Panc1 (cell line): ENCODE measurements around the gene MMAB. TPM values are rescaled to one million over a fixed set of nuclear protein-coding genes. Genes with fewer than 3 reads are reported as not detected.

Source experiments
- ATAC-seq: fragments of 200-7000 bp; cut with Tn5 transposase; 2 replicates; pipeline ENCODE4 v1.9.1; 2020; ENCODE audit warnings: mild to moderate bottlenecking, moderate library complexity
- BruUV-seq: library from RNA; stranded (reverse); fragments of 400-500 nt; replicated peaks from 2 replicates; lab custom pipeline; 2021; lab: Mats Ljungman, UMichigan
- CTCF ChIA-PET: fragments of 300-600 bp; sonication (Branson Sonifier 250); formaldehyde crosslinking; loops from one replicate; lab custom pipeline; 2022; ENCODE audit warnings: antibody characterized with exemption; lab: Charles Lee
- POLR2A ChIA-PET: fragments of 300-600 bp; sonication (Branson Sonifier 250); formaldehyde crosslinking; loops from one replicate; lab custom pipeline; 2022; ENCODE audit warnings: antibody characterized with exemption; lab: Charles Lee
- DNase-seq: peaks from one replicate; pipeline ENCODE4 v3.0.0-alpha.2; 2010; ENCODE audit warnings: low read depth, low spot score
- H3K27ac ChIP-seq: 2 replicates; pipeline ENCODE4 v1.5.1; 2011; ENCODE audit warnings: mild to moderate bottlenecking, low read length, inconsistent platforms
- H3K27me3 ChIP-seq: fragments of 200-500 bp; sonication (Bioruptor generic); 2 replicates; pipeline ENCODE4 v1.6.0; 2014; ENCODE audit warnings: low read length, inconsistent platforms; ENCODE audit not compliant: control insufficient read depth, insufficient read depth
- H3K36me3 ChIP-seq: fragments of 200-500 bp; sonication (Bioruptor generic); 2 replicates; pipeline ENCODE4 v1.5.1; 2014; ENCODE audit warnings: inconsistent platforms, mild to moderate bottlenecking, low read length, moderate library complexity; ENCODE audit not compliant: control insufficient read depth, insufficient read depth
- H3K4me1 ChIP-seq: 2 replicates; pipeline ENCODE4 v1.5.1; 2011; ENCODE audit warnings: inconsistent platforms, mild to moderate bottlenecking, low read length, moderate library complexity; ENCODE audit not compliant: control insufficient read depth, insufficient read depth
- H3K4me3 ChIP-seq, 2 experiments: 2 replicates each; pipeline ENCODE4 v1.5.1; 2011 to 2012; ENCODE audit warnings: low read depth in 2 of 2, low read length in 2 of 2, mild to moderate bottlenecking in 2 of 2, inconsistent platforms in 1 of 2, moderate library complexity in 1 of 2
- H3K9me3 ChIP-seq: fragments of 200-500 bp; sonication (Bioruptor generic); 2 replicates; pipeline ENCODE4 v1.5.1; 2014; ENCODE audit warnings: low read depth, mild to moderate bottlenecking, inconsistent platforms, low read length, moderate library complexity; ENCODE audit not compliant: control insufficient read depth, insufficient read depth
- POLR2AphosphoS5 ChIP-seq: IDR thresholded peaks from 2 replicates; pipeline ENCODE4 v1.6.1; 2012; ENCODE audit warnings: mild to moderate bottlenecking, low read depth, low read length, moderate library complexity
- SIN3A ChIP-seq: IDR thresholded peaks from 2 replicates; pipeline ENCODE4 v1.6.1; 2012; ENCODE audit warnings: low read depth, mild to moderate bottlenecking, low read length, moderate library complexity, borderline replicate concordance; ENCODE audit not compliant: insufficient read depth
- TCF7L2 ChIP-seq: IDR thresholded peaks from 2 replicates; pipeline ENCODE4 v1.6.1; 2011; ENCODE audit warnings: mild to moderate bottlenecking, low read depth, low read length, inconsistent platforms
- in situ Hi-C: cut with HindIII; loops from 2 replicates; pipeline ENCODE4 v1.10.0; 2016; ENCODE audit warnings: low sequenced_read_pairs, low pct_unique_long_range_greater_than_20kb
- intact Hi-C: fragments of 100-400 bp; cut with micrococcal nuclease; formaldehyde crosslinking; loops from one replicate; pipeline ENCODE4 v1.10.0; 2022; ENCODE audit not compliant: unreplicated experiment
- total RNA-seq: library from RNA; stranded (reverse); gene quantifications from one replicate; pipeline ENCODE4 v1.2.1, GENCODE V29; 2021; ENCODE audit not compliant: unreplicated experiment
- TF ChIP-seq, protein P1 (sequence below), 2 experiments: IDR thresholded peaks; 2 replicates each; pipeline ENCODE4 v1.6.1; 2011 to 2012; ENCODE audit warnings: low read depth in 2 of 2, control low read depth in 1 of 2, low read length in 1 of 2, mild to moderate bottlenecking in 1 of 2, moderate library complexity in 1 of 2; ENCODE audit not compliant: insufficient read depth in 1 of 2
- TF ChIP-seq, protein P2 (sequence below): fragments of 450-650 bp; IDR thresholded peaks from 2 replicates; pipeline ENCODE4 v1.5.1; 2017; ENCODE audit warnings: mild to moderate bottlenecking

Gene MMAB
- total RNA-seq, 1 experiment from 2014 or later = 58.6 TPM

DNA sequence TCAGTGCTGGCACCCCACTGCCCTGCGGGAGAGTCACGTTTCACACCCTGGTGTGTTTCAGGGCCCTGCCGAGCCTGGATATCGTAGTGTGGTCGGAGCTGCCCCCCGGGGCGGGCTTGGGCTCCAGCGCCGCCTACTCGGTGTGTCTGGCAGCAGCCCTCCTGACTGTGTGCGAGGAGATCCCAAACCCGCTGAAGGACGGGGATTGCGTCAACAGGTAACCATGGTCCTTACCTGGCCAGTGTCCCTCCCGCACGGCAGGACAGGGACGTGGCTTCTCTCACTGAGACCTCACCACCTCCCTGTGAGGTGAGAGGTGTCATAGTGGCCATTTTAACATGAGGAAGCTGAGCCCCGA, 8.0 kb upstream of the MMAB start:
- intact Hi-C loops (no loop called here), in situ Hi-C loops (no loop called here)
- H3K27ac ChIP-seq = no peak overlapping the region
- no peaks in the 10 kb centered on the region for H3K27me3 ChIP-seq
- TF ChIP-seq, protein P1, sequence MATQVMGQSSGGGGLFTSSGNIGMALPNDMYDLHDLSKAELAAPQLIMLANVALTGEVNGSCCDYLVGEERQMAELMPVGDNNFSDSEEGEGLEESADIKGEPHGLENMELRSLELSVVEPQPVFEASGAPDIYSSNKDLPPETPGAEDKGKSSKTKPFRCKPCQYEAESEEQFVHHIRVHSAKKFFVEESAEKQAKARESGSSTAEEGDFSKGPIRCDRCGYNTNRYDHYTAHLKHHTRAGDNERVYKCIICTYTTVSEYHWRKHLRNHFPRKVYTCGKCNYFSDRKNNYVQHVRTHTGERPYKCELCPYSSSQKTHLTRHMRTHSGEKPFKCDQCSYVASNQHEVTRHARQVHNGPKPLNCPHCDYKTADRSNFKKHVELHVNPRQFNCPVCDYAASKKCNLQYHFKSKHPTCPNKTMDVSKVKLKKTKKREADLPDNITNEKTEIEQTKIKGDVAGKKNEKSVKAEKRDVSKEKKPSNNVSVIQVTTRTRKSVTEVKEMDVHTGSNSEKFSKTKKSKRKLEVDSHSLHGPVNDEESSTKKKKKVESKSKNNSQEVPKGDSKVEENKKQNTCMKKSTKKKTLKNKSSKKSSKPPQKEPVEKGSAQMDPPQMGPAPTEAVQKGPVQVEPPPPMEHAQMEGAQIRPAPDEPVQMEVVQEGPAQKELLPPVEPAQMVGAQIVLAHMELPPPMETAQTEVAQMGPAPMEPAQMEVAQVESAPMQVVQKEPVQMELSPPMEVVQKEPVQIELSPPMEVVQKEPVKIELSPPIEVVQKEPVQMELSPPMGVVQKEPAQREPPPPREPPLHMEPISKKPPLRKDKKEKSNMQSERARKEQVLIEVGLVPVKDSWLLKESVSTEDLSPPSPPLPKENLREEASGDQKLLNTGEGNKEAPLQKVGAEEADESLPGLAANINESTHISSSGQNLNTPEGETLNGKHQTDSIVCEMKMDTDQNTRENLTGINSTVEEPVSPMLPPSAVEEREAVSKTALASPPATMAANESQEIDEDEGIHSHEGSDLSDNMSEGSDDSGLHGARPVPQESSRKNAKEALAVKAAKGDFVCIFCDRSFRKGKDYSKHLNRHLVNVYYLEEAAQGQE (IDR thresholded peaks at IDR 0.05; ENCODE audit: insufficient read depth in 1 of 2, low read depth in 2 of 2, low read length in 1 of 2) = no peak
- no peak for TF ChIP-seq SIN3A
- TF ChIP-seq, protein P2, sequence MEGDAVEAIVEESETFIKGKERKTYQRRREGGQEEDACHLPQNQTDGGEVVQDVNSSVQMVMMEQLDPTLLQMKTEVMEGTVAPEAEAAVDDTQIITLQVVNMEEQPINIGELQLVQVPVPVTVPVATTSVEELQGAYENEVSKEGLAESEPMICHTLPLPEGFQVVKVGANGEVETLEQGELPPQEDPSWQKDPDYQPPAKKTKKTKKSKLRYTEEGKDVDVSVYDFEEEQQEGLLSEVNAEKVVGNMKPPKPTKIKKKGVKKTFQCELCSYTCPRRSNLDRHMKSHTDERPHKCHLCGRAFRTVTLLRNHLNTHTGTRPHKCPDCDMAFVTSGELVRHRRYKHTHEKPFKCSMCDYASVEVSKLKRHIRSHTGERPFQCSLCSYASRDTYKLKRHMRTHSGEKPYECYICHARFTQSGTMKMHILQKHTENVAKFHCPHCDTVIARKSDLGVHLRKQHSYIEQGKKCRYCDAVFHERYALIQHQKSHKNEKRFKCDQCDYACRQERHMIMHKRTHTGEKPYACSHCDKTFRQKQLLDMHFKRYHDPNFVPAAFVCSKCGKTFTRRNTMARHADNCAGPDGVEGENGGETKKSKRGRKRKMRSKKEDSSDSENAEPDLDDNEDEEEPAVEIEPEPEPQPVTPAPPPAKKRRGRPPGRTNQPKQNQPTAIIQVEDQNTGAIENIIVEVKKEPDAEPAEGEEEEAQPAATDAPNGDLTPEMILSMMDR = no peak
- no peak for TF ChIP-seq TCF7L2
- no peak for TF ChIP-seq POLR2AphosphoS5
- DNase-seq (no peak), ATAC-seq (no peak)
- peaks cover 3% of the 10 kb centered on the region for H3K36me3 ChIP-seq
- ChIA-PET CTCF (no interaction called here), POLR2A (no interaction called here)
- no TSS peak for BruUV-seq
- no peaks in the 10 kb centered on the region for H3K9me3 ChIP-seq
- no peaks in the 10 kb centered on the region for H3K4me1 ChIP-seq
- no peak overlapping the region for H3K4me3 ChIP-seq

DNA sequence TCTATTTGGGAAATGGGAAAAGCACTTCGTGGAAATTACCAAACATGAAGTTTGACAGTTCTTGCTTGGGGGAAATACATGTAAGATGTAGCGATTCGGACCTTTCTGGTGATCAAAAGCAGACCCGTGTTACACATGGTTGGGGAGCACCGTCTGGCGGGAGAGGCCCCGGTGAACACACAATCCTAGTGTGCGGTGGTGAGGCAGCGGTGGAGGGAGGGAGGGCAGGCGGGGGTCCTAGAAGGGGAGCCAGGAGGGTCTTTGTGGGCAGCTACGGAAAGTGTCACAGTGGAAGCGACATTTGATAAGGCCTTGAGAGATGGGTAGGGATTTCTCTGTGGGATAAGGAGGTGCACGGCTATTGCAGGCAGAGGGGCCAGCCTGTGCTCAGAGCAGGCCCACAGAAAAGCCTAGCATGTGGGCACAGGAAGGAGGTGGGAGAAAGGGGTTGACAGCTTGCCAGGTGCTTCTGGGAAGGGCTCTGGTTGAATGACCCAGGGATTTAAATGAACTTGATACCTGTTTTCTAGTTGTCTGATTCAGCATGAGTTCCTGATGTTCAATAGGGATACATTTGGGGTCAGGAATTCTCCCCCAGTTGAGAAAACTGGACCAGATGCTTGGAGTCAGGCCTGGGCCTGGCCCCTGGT, 7.5 kb upstream of the MMAB start:
- ChIA-PET POLR2A (no interaction called here), CTCF (no interaction called here)
- ATAC-seq (no peak), DNase-seq (no peak)
- Histone ChIP-seq H3K27ac (no peak overlapping the region), H3K36me3 (peaks cover 3% of the 10 kb centered on the region), H3K4me3 (no peak overlapping the region), H3K9me3 (no peaks in the 10 kb centered on the region), H3K27me3 (no peaks in the 10 kb centered on the region), H3K4me1 (no peaks in the 10 kb centered on the region)
- TF ChIP-seq POLR2AphosphoS5 (no peak), TCF7L2 (no peak), SIN3A (no peak)
- TF ChIP-seq, protein P2 = no peak
- intact Hi-C loops (no loop called here), in situ Hi-C loops (no loop called here)
- no TSS peak for BruUV-seq
